HG02610 (cell line): ENCODE data around the gene GPR148.

Experiments used
- ATAC-seq: cut with Tn5 transposase; IDR thresholded peaks from one replicate; pipeline ENCODE4 v1.9.1; 2021; ENCODE audit warnings: mild to moderate bottlenecking, moderate library complexity; ENCODE audit not compliant: unreplicated experiment

The GPR148 gene

DNA sequence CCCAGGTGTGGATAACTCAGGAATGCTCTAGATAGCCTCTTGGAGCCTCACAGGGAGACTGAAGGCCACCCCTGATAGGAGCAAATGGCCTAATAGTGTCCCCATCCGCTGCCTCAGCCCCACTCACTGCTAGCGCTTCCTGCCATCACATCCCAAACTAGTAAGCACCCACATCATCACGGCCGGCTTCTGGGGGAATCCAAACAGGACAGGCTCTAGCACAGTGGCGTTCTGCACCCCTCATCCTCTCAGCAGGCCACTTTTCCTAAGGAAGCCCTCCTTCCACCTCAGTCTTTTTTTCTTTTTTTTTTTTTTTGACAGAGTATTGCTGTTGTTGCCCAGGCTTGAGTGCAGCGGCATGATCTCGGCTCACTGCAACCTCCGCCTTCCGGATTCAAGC is 20.2 kb downstream of the GPR148 start:
- no peak for ATAC-seq

DNA sequence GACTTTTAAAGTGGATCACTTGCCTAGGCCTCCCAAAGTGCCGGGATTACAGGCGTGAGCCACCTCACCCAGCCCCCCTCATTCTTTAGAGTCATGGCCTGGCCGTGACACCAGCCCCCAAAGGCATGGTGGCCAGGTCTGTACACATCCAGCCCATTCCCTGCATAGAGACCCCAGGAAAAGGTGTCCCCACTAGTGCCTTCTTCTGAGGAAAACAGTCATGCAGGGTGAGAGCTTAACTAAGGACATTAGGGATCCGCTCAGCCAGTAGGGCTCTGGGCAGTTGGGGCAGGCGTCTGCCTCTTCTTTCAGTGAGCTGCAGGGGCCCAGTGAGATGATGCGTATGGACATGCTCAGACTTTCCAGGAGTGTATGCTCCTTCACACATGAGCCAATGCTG is 20.8 kb downstream of the GPR148 start:
- ATAC-seq, result no peak

DNA sequence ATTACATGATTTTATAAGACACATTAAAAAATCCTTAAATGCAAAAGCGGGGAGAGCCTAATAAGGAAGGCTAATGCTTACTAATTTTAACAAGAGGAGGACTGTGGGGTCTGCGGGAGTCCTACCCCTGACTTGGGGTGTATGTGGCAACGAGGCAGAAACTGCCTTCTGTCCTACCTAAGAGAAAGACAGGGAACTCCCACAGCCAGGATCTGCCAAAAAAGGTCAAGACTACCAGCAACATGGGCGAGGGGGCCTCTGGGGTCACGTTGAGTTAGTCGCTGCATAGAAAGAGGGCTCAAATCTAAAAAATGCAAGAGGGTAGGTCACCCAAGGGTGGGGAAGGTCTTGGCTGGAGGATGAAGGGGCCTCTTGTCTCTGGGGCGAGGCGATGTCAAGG is 25.9 kb downstream of the GPR148 start:
- no peak for ATAC-seq

DNA sequence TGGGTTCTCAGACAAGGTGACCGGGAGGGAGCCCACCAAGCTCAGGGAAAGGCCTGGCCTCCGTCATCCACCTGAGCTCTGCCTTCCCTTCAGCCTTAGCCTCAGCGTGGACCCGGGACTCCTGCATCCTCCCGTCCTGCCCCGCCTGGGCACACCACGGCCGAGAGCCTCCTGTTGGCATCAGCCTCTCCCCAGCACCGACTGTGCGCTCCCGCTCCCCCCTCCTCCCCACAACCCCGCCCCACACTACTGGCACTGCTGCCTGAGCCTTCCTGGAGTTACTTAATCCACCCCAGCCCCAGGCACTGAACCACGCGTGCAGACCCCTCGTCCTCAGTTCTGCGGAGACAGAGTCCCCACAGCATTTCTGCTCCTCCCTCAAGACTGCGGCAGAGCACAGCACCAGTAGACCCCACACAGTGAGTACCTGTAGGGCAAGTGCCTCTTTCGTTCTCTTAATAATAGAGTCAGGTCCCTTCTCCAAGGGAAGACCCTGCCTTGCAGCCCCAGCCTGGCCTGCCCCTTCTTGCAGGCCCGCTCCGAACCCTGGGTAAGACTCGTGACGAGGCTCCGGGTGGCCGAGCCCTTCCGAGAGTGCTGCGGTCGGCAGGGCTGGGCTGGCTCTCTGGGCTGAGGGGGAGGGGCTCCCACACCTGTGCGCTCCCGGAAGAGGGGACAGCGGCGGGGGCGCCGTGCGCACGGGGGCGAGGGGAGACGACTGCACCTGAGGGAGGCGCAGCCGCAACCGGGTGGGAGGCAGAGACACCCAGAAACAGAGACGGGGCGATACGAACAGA is 26.6 kb downstream of the GPR148 start, which contains the start of gene AMER3:
Gene AMER3, plus strand, starts transcription at position 285 of the 797 bp plus-strand sequence. CDS start 6,533 bp downstream, outside the sequence.
- ATAC-seq, result no peak

DNA sequence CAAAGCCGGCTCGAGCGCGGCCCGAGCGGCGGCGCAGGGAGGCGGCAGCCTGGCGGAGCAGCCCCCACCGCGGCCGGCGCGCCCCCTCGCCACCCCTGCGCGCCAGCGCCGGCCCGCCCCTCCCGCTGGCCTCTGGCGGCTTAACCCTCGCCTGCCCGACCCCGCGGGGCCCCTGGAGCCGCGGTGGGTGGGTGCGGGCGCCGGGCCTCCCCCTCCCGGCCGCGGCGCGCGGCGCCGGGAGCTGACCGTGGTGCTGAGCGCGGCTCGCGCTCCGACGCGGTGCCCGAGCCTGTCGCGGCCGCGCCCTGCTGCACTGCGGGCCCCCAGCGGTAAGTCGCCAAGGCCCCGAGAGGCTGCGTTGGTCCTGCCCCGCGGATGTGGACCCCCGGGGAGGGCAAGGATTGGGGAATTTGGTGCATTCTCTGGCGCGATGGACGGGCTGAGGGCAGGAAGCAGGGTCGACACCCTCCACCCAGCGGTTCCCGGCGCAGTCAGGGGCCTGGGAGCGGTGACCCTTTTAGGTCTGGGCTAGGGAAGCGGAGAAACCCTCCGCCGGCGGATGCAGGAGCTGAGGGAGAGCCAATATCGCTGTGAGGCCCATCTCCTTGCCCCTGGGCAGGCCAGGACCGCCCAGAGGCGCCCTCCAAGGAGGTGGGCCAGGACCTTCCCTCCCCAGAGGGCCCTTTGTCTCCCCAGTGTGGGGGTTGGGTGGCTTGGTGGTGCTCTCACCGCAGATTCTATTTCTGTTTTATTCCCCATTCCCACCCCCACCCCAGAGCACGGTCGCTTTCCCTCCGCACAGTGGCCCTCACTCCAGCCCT is 27.4 kb downstream of the GPR148 start:
- no peak for ATAC-seq

DNA sequence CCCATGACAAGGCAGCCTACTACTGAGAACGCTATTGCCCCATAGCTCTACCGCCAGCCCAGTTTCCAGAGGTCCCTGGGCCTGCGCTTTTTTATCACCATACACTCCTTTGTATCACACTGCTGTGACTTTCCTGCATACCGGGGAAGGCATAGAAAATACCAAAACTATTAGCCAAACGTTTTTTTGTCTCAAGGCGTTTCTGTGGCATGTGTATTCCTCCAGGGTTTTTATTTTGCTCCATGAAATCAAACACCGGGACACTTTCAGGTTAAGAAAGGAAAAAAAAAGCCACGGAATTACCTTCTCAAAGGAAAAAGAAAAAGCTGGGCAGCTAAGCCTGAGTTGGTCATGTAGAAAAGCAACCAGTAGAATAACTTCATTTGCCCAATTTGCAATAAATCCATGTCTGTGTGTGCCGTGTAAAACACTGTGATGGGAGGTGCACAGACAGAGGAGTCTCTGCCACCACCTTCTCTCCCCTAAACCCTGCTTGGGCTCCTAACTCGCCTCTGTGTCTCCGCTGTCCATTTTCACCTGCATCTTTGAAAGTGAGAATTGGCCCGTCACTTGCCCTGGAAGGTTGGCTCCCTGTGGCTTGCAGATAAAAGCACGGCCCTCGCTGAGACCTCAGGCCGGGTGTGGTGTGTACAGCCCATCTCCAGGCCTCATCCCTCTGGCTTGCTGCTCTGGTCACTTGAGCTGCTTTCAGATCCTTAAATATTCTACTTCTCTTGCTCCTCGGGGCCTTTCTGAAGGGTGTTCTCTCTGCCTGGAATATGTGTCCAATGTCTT is 28.2 kb downstream of the GPR148 start:
- ATAC-seq, result no peak

DNA sequence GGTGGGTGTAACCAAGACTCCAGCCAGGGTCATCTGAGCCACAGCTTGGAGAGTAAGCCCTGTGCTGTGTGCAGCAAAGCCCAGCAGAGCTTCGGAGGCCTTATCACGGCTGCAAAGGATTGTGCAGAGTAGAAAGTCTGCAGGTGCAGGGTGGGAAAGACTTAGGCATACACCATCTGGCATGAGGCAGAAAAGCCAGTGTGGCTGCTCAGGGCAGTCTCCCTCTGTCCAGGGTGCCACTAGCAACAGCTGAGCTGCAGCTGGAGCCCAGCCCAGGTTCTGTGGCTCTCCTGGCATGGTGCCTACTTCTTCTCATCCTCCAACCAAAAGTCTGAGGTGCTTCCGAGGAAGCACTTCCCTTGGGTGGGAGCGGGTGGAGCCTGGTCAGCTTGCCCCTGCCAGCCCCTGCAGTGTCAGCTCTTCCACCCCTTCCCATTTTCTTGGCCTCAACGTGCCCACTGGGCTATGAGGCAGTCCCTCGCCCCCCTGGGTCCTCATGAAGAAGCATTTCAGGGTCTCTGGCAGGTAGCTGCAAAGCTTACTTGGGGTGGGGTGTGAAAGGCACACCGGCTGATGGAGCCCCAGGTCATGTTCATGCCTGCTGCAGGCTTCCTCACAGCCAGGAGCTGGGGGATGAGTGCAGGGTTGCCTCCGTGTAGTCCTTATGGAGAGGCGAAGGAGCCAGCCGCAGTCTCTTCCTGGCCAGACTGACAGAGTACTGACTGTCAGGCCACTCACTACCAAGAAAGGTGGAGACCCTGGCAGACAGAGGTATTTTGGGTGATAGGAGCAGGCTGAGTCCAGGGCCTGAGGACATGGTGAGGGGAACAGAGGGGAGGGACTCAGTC is 31.3 kb downstream of the GPR148 start:
- no peak for ATAC-seq

DNA sequence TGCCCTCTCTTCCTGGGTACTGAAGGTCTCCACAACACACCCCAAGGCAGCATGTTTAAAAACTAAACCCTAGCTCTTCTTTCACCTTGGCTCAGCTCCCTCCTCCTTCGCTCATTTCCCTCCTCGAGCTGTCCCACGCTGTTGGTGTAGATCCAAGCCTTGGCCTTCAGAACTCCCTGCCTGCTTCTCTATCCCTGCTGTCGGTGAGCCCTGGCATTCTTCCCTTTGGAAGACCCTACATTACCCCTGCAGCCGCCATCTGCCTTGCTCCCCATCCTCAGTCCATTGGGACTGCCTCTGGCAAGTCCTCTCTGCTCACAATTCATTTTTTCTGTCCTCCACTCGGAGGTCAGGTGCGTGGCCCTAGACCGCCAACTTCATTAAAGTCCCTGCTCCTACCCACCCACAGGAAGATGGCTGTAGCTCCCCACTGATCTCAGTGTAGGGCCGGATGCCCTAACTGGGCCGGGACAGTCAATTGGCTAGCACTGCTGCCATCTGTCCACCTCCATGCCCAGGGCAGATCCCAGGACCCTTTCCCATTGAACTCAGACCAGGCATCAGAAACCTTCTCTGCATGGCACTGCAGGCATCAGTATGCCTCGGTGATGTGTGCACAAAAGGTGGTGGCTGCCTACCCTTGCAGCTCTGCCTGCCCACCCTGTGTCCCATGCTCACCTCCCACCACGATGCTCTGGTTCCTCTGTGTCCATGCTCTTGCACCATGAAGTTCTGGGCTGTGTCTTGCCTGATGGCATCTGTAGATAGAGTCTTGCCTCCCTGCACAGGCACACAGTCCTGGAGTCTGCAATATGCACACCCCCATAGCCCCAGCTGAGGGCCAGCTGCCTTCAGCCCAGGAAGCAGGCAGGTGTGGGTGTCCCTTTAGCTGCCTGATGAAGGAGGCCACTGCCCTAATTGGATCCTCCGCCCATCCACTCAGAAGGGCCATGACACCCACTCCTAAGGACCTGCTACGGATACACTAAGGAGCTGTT is 32.2 kb downstream of the GPR148 start:
- ATAC-seq, result no peak

DNA sequence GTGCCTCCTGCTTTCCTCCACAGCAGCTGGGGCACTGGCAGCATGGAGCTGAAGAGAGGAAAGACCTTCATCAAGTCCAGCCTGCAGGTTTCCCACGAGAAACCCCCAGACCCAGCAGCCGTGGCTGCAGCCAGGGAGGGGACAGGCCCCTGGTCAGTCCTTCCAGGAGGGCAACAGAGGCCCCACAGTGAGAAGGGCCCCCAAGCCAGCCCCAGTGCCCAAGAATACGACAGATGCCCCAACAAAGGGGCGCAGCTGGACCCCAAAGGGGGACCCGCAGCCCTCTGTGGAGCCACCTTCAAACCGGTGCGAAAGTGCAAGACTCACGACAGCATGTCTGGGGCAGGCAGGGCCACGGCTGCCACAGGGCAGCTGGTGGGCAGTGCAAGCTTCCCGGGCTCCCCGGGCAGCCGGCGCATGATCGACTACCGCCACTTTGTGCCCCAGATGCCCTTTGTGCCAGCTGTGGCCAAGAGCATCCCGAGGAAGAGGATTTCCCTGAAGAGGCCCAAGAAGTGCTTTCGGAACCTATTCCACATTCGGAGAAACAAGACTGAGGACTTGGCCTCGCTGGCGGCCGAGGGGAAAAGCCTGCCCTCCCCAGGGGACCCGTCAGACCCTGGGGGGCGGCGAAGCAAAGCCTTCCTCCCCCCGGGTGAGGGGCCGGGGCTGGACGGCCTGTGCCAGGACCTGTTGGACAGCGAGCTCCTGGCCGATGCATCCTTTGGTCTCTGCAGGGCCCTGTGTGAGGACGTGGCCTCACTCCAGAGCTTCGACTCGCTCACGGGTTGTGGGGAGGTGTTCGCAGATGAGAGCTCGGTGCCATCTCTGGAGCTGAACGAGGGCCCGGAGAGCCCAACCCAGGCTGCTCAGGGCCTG is 33.4 kb downstream of the GPR148 start:
- no peak for ATAC-seq

DNA sequence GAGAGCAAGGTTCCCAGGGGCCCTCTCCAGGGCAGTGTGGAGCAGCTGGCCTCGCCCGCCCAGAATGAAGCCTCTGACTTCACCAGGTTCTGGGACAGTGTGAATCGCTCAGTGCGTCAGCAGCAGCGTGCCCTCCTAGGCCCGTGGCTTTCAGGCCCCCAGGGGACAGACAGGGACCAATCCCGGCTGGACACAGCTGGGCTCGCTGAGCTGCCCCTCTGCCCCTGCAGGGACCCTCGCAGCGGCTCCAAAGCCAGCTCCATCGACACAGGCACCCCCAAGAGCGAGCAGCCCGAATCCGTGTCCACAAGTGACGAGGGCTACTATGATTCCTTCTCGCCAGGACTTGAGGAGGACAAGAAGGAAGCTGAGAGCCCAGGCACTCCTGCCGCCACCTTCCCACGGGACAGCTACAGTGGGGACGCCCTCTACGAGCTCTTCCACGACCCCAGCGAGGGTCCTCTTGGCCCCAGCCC is 34.1 kb downstream of the GPR148 start:
- no peak for ATAC-seq

DNA sequence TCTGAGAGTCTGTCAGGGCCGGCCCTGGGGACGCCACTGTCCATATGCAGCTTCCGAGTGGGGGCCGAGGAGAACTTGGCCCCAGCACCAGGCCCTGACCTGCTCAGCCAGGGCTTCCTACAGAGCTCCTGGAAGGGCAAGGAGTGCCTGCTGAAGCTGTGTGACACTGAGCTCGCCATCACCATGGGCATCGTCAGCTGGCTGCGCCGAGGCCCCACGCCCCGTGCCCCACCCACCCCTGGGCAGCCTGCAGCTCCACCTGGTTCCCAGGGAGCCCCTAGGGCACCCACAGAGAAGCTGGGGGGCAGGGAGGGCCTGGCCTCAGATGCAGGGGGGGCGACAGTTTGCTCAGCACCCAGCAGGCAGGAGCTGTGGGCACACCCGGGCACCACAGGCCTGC is 34.5 kb downstream of the GPR148 start:
- ATAC-seq, result no peak

DNA sequence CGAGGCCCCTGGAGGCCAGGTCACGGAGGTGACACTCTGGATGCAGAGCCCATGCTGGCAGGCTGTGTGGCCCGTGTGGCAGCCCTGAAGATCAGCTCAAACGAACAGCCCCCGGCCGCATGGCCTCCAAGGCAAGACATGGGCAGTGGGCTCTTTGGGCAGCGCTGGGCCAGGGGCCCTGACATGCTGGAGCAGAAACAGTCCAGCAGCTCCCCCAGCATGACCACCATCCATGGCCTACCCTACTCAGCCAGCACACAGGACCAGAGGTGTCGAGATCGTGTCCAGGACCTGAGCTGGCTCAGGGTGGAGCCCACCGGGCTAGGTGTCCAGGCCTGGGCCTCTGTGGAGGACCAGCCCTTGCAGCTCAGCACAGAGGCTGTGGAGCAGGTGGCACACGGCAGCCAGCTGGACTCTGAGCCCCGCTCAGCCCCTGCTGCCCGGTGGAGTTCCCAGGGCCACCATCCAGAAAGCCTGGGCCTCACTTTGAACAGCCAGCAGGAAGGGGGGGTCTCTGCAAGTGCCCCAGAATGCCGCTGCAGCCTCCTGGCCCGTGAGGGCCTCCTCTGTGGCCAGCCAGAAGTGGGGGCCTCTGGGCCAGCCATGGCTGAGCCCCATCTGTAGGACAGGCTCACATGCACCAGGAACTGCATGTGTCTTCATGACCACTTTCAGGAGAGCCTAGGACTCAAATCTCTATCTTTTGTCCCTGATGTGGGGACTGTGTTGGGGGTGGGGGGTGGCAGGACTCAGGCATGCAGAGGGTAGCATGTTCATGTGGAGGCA is 35.4 kb downstream of the GPR148 start:
- ATAC-seq, result no peak

DNA sequence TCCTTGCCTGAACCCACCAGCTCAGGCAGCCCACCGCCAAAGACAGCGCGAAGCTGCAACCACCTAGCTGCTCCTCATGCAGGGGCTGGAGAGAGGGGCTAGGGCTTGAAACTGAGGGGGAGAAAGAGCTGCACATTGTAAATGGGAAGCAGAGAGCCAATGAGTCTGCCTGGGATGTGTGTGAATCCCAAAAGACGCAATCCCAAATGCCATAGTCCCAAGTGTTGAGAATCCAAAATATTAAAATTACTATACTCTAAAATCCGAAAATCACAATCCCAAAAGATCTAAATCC is 35.9 kb downstream of the GPR148 start:
- ATAC-seq, result no peak

DNA sequence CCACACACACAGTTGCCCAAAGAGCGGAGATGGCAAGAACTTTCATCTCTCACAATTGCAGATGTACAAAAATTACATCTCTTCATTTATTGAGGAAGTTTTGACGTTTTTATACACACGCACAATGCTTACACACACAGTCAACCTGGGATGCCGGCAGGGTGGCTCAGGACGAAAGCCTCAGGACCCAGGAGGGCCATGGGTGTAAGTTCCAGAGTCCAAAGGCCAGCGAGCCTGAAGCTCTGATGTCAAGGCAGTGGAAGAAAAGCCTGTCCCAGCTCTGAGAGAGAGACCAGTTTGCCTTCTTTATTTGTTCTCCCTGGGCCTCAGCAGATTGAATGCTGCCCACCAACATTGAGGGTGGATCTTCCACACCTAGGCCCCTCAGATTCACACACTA is 36.6 kb downstream of the GPR148 start:
- no peak for ATAC-seq

DNA sequence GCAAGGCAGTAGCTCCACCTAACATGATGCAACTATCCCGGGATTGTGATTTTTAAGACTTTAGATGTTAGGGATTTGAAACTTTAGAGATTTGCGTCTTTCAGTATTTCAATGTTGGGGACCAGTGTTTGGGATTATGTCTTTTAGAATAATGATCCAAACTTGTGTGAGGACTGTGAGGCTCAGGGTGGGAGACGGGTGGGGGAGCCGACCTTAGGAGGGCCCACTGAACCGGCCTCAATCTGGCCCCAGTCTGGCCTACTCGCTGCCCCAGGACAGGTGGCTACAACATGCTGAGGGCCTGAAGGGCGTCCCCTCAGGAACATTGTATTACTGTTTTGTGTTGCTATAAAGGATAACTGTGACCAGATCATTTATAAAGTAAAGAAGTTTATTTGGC is 37.2 kb downstream of the GPR148 start:
- no peak for ATAC-seq

DNA sequence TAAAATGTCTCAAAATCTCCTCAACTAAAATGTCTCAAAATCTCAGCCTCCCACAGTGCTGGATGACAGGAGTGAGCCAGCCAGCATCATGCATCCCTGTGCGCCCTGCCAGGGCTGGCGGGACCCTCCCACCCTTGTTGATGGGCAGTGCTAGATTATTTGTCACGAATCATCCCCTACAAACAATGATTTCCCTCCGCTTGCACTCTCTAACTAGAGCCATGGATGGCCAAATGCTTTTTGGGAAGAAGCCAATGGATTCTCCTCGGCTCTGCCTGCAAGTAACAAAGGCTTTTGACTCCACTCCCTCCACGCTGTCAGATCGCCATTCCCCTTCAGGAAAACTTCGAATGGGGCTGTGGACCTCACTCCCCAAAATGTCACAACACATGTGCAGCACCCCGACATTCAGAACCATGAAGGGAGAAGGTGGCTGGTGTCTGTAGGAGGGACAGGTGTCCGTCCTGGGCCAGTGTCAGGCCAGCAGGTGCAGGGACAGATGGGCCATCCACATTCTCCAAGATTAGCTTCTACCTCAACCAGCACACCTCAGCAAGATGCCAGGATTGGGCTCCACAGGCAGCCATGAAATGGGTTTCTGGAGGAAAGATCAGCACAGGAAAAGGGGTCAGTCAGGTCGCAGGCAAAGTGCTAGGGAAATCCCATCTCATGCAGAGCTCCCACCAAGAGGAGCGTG is 38.0 kb downstream of the GPR148 start:
- no peak for ATAC-seq

DNA sequence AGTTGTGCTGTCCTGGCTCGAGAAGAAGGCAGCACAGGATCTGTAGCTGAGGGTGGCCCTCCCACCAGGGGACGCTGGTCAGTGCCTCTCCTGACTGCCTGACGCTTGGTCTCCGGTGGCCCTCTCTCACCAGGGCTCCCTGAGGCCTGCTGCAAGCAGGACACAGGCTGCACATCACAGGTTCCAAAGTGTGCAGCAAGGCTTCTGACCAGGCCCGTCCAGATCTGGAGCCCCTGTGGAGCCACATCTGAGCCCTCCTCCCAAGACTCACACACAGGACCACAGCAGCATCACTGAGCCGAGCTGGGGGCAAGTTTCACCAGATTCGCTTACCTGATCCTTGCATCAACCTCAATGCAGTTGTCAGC is 38.5 kb downstream of the GPR148 start:
- no peak for ATAC-seq
